GM12878 (cell line): ENCODE measurements around the gene IQGAP3.

ENCODE experiments used
- ATF2 ChIP-seq: IDR thresholded peaks from 2 replicates; pipeline ENCODE4 v1.6.1; 2012; ENCODE audit warnings: low read length, inconsistent platforms
- CBFB ChIP-seq: IDR thresholded peaks from 2 replicates; pipeline ENCODE4 v1.6.1; 2016; ENCODE audit warnings: antibody characterized with exemption, low read depth
- CREB1 ChIP-seq: IDR thresholded peaks from 2 replicates; pipeline ENCODE4 v1.6.1; 2012; ENCODE audit warnings: low read depth, mild to moderate bottlenecking, inconsistent platforms
- CTCF ChIP-seq, 3 experiments: IDR thresholded peaks in 2 of 3; conservative IDR thresholded peaks in 1 of 3; 2 replicates each; pipeline ENCODE4 v1.5.1; 2011; ENCODE audit warnings: low read depth in 3 of 3, low read length in 3 of 3, mild to moderate bottlenecking in 3 of 3, control low read depth in 2 of 3, moderate library complexity in 2 of 3, inconsistent platforms in 1 of 3, mixed read lengths in 1 of 3; ENCODE audit not compliant: control insufficient read depth in 2 of 3, insufficient read depth in 1 of 3; ENCODE audit errors: extremely low read depth in 1 of 3
- EZH2 ChIP-seq: IDR thresholded peaks from 2 replicates; pipeline ENCODE4 v1.6.1; 2012; ENCODE audit warnings: low read depth, mild to moderate bottlenecking, control low read depth, inconsistent platforms, low read length, borderline replicate concordance; ENCODE audit not compliant: control insufficient read depth
- HDGF ChIP-seq: fragments of 450-650 bp; IDR thresholded peaks from 2 replicates; pipeline ENCODE4 v1.6.1; 2016; ENCODE audit warnings: antibody characterized with exemption
- KDM1A ChIP-seq: fragments of 200-600 bp; sonication (generic); IDR thresholded peaks from 2 replicates; pipeline ENCODE4 v1.6.1; 2016; ENCODE audit warnings: borderline replicate concordance
- POLR2A ChIP-seq: IDR thresholded peaks from 2 replicates; pipeline ENCODE4 v1.6.1; 2011; ENCODE audit warnings: low read depth, mild to moderate bottlenecking, low read length
- POLR2AphosphoS5 ChIP-seq: IDR thresholded peaks from 2 replicates; pipeline ENCODE4 v1.6.1; 2011; ENCODE audit warnings: mild to moderate bottlenecking, low read length, inconsistent platforms
- RCOR1 ChIP-seq: conservative IDR thresholded peaks from 2 replicates; pipeline ENCODE4 v1.6.1; 2012; ENCODE audit warnings: low read depth, low read length, improper control_type of control experiment
- SUZ12 ChIP-seq: fragments of 200-600 bp; sonication (generic); IDR thresholded peaks from one replicate; pipeline ENCODE4 v1.6.1; 2018; ENCODE audit warnings: antibody characterized with exemption, mild to moderate bottlenecking; ENCODE audit not compliant: unreplicated experiment
- USF1 ChIP-seq: IDR thresholded peaks from 2 replicates; pipeline ENCODE4 v1.6.1; 2011; ENCODE audit warnings: borderline replicate concordance, low read depth, mild to moderate bottlenecking, moderate library complexity, mixed read lengths, low read length; ENCODE audit not compliant: insufficient read depth; ENCODE audit errors: extremely low read length
- USF2 ChIP-seq: IDR thresholded peaks from 2 replicates; pipeline ENCODE4 v1.6.1; 2011; ENCODE audit warnings: low read depth, low read length, improper control_type of control experiment, borderline replicate concordance
- ZNF592 ChIP-seq: fragments of 450-650 bp; IDR thresholded peaks from 2 replicates; pipeline ENCODE4 v1.6.1; 2017; ENCODE audit warnings: mild to moderate bottlenecking, moderate library complexity

GRCh38 chr1:156559086-156559796, 13.1 kb downstream of the IQGAP3 start:
- no peak for TF ChIP-seq SUZ12
- no peak for TF ChIP-seq USF2
- no peak for TF ChIP-seq POLR2A
- no peak for TF ChIP-seq KDM1A
- no peak for TF ChIP-seq ZNF592
- TF ChIP-seq USF1: no peak
- TF ChIP-seq CTCF (IDR thresholded peaks at IDR 0.05 in 2 of 3, conservative IDR thresholded peaks at IDR 0.05 in 1 of 3; ENCODE audit: control insufficient read depth in 2 of 3, extremely low read depth in 1 of 3, insufficient read depth in 1 of 3, low read depth in 3 of 3, low read length in 3 of 3): no peak
- no peak for TF ChIP-seq CREB1
- TF ChIP-seq RCOR1: no peak
- TF ChIP-seq EZH2: no peak
- no peak for TF ChIP-seq CBFB
- TF ChIP-seq ATF2: no peak
- no peak for TF ChIP-seq HDGF
- no peak for TF ChIP-seq POLR2AphosphoS5
